HG03175 (cell line): Measurements from ENCODE around the gene CIROP.

Experiments used
- ATAC-seq: cut with Tn5 transposase; IDR thresholded peaks from one replicate; pipeline ENCODE4 v1.9.1; 2021; ENCODE audit warnings: mild to moderate bottlenecking, moderate library complexity; ENCODE audit not compliant: unreplicated experiment

CIROP gene

DNA sequence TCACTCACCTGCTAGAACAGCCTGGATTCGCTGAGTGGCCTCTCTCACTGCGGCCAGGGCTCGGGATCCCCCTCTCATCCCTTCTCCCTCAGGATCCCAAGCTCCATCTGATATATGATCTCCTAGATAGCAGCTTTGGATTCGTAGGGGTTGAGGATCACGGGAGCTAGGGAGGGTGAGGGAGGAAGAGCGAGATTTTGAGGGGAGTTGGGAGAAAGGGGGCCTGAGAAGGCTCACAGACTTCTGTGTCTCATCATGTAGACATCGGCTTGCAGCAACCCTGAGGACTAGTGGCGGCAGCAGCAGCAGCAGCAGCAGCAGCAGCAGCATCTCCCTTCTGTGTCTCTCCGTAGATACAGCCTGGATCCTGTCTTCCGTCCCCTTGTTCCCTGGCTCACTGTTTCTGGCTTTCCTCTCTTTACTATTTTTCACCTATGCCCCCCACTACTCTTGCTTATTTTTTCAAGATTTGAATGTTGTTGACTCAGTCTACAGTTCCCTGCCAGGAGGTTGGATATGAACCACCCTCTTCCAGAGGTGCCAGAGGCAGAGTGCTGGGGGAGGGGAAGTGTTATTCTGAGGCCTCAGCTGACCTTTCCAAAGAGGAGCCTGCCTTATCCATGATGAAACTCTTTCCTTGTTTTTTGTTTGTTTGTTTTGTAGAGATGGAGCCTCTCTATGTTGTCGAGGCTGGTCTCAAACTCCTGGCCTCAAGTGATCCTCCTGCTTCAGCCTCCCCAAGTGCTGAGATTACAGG lies at the start of gene CIROP:
TSS of gene CIROP (minus strand) at position 399 of the 757 bp plus-strand sequence. CDS start at position 330, 69 bp downstream.
- ATAC-seq = no peak

- ATAC-seq = no peak
These were observed 49.3 kb upstream of the CIROP start for GRCh38 chr14:23153851-23154796.

DNA sequence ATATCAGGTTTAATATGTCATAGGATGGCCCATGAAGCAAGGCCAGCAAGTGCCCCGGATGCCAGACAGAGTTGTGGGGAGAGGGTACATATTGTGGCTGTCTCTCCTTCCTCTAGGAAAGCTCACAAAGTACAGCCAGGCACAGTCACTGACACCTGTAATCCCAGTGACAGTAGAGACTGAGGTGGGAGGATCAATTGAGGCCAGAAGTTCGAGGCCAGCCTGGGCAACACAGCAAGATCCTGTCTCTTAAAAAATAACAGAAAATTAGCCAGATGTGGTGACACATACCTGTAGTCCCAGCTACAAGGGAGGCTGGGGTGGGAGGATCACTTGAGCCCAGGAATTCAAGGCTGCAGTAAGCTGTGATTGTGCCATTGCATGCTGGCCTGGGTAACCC lies 46.6 kb upstream of the CIROP start:
- ATAC-seq = no peak

- no peak for ATAC-seq
These were observed 45.0 kb upstream of the CIROP start for GRCh38 chr14:23149745-23150144.

GRCh38 chr14:23148591-23149249 lies 43.9 kb upstream of the CIROP start:
- no peak for ATAC-seq

- no peak for ATAC-seq
These were observed 42.9 kb upstream of the CIROP start for GRCh38 chr14:23147676-23148075.

DNA sequence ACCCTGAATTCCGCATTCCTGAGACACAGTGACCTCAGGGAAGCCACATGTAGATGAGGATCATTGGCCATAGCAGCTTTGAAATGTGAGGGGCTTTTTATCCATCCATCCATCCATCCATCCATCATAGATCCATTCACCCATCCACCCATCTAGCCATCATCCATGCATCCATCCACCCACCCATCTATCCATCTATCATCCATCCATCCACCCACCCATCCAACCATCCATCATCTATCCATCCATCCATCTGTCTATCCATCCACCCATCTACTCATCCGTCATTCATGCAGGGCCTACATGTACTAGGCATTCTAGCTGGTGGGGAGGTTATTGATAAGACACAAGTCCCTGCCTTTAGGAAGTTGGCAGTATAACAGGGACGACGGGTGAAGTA lies 42.2 kb upstream of the CIROP start:
- no peak for ATAC-seq

DNA sequence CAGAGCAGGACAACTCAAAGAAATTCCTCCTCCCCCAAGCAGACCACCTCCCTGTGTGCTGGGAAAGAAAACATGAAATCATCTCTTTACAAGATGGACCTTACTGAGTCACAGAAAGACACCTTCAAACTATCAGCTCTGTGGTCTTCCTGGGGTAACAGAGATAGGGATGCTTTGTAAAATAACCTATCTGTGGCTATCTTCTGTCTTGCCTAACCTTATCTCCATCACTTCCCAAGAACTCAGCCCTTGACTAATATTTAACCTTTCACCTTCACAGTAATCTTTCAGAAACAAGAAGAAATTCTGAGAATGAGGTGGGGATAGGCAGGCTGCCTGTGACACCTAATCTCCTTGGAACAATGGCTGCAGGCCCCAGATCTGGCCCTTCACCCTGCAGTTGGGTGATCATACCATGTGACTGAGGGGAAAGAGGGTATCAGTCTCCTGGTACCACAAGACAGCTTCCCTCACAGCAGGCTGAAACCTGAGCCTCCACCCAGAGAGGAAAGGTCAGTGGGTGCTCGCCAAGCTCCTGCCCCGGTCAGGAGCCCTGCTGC lies 41.6 kb upstream of the CIROP start:
- ATAC-seq = no peak

DNA sequence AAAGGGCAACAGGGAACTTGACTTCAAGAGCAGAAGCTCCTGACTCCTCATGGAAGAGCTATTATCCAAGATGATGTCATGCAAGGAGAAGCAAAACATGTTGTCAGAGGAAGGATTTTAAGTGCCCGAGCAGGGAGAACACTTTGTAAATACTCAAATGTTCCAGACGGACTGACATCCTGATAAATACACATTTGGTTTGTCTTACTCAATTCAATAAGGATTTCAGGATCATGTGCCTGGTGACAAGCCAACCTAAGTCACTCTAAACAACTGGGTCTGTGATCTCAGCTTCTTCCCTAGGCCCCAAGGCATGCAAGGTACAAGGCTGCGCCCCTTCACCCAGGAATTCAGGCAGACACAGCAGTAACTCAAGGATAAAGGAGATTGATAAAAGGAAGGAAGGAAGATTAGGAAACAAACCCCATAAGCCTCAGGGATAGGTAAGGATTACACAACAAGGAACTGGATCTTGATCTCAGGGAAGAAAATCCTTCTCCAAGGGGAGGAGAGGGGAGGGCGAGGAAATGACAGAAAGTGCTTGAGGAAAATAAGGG lies 41.1 kb upstream of the CIROP start:
- no peak for ATAC-seq

GRCh38 chr14:23143911-23144310 lies 39.1 kb upstream of the CIROP start:
- ATAC-seq = no peak

DNA sequence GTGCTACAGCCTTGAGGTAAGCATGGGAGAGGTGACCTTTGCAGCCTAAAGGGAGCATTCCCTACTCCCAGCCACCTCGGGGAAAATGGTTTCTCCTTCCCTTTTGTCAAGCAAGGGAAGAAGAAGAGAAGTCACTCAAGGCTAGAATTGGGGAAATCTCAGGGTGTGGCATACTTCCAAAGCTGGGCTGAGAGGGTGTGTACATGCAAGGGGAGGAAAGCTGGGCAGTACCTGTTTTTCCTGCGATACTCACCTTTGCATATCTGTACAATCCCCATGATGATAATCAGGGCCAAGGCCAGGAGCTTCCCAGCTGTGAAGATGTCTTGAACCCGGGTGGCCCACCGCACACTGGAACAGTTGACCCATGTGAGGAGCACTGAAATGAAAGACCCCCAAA lies 38.0 kb upstream of the CIROP start:
- no peak for ATAC-seq

GRCh38 chr14:23141706-23142444 lies 37.1 kb upstream of the CIROP start:
- no peak for ATAC-seq

GRCh38 chr14:23140371-23140770 lies 35.6 kb upstream of the CIROP start:
- no peak for ATAC-seq

- ATAC-seq = no peak
These were observed 35.1 kb upstream of the CIROP start for GRCh38 chr14:23139874-23140273.

GRCh38 chr14:23137813-23138535 lies 33.2 kb upstream of the CIROP start:
- ATAC-seq = no peak

- ATAC-seq = no peak
These were observed 32.5 kb upstream of the CIROP start for GRCh38 chr14:23137192-23137812.

GRCh38 chr14:23136566-23137133 lies 31.9 kb upstream of the CIROP start:
- ATAC-seq = no peak

DNA sequence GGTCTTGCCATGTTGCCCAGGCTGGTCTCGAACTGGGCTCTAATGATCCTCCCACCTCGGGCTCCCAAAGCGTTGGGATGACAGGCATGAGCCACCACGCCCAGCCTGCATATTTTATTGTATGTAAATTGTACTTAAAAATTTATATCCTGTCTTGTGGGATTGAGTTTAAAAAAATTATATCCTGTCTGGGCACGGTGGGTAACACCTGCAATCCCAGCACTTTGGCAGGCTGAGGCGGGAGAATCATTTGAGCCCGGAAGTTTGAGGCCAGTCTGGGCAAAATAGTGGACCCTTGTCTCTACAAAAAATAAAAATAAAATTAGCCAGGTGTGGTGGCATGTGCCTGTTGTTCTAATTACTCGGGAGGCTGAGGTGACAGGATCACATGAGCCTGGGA lies 28.2 kb upstream of the CIROP start:
- ATAC-seq = no peak

- ATAC-seq = no peak
These were observed 26.7 kb upstream of the CIROP start for GRCh38 chr14:23131482-23131881.
